ENCODE results near the gene TMEM233.

Gene TMEM233

GRCh38 chr12:119681111-119681510, 87.5 kb downstream of the TMEM233 start:
- no peak for DNase-seq

- DNase-seq: no peak
Measured at GRCh38 chr12:119681728-119682638, 88.4 kb downstream of the TMEM233 start.

- DNase-seq: no peak
Measured at GRCh38 chr12:119682639-119683252, 89.2 kb downstream of the TMEM233 start.

GRCh38 chr12:119683413-119683812, 89.8 kb downstream of the TMEM233 start:
- DNase-seq: no peak

GRCh38 chr12:119683816-119684215, 90.2 kb downstream of the TMEM233 start:
- no peak for DNase-seq

GRCh38 chr12:119684711-119685369, 91.3 kb downstream of the TMEM233 start:
- DNase-seq: no peak

GRCh38 chr12:119685375-119685774, 91.8 kb downstream of the TMEM233 start:
- DNase-seq: no peak

GRCh38 chr12:119686355-119686754, 92.8 kb downstream of the TMEM233 start:
- no peak for DNase-seq

- no peak for DNase-seq
Measured at GRCh38 chr12:119686776-119687175, 93.2 kb downstream of the TMEM233 start.

GRCh38 chr12:119687406-119687805, 93.8 kb downstream of the TMEM233 start:
- DNase-seq: no peak

- no peak for DNase-seq
Measured at GRCh38 chr12:119687879-119688278, 94.3 kb downstream of the TMEM233 start.

GRCh38 chr12:119689935-119690500, 96.4 kb downstream of the TMEM233 start:
- no peak for DNase-seq

GRCh38 chr12:119691202-119691810, 97.7 kb downstream of the TMEM233 start:
- DNase-seq: no peak

GRCh38 chr12:119692410-119692809, 98.8 kb downstream of the TMEM233 start:
- DNase-seq: no peak

Data from nucleus accumbens (tissue), 56 donors.